HL-60/S4 treated with retinoic acid at 250 ng/mL for 4 days and 3 days (cell line): ENCODE measurements around the gene ORM1.

ENCODE experiments used
- in situ Hi-C: fragments of 300-500 bp; cut with MboI; formaldehyde crosslinking; loops from 2 replicates; pipeline ENCODE4 v1.7.0; 2022; ENCODE audit warnings: low sequenced_read_pairs

Gene ORM1

DNA sequence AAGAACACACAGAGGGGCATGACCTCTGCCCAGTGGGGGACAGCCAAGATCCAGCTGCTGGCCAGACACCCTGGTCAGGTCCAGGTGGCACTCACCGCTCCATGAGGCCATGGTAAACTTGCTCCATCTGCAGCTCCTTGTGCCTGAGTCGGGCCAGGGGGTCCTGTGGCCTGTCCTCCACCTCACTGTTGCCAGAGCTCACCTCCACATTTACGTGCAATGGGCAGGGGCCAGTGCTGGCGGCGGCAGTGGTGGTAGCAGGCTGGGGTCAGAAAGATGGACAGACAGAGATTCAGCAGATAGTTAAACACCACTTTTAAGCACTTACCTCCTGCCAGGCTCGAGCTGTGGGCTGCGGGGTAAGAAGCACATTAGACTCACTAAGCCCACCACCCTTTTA lies 36.9 kb downstream of the ORM1 start:
- in situ Hi-C loops: no loop called here

DNA sequence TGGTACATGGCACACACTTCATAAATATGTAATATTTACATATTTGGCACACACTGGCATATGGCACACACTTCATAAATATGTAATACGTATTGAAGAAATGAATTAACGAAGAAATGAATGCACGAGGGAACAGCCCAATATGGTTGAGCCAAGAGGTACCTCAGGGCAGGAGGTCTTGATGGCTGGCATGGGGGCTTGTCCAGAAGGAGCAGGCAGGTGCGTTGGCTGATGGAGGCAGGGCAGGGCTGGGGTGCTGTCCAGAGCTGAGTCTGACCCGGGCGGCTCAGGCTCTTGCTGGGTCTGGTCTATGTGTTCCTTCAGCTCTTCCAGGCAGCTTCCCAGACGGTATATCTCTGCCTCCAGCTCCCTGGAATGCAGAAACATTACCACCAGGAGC lies 38.6 kb downstream of the ORM1 start:
- in situ Hi-C loops: no loop called here

- in situ Hi-C loops: no loop called here
Observed at GRCh38 chr9:114362394-114362793, 39.5 kb downstream of the ORM1 start.

DNA sequence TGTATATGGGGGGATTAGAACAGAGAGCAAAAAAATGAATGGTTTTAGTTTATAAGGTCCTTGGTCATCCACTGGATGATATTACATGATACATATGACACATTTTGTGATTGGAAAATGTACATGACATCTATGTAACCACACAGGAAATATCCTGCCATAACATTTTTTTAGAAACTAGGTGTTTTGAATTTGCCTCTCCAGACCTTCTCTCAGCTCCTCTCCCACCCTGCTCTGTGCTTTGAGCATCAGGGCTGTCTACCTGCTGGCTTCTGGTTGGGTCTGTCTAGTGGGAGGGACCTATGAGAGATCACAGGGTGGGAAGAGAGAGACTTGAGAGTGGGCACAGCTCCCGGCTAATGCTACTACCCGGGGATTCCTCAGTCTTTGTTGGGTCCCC lies 40.5 kb downstream of the ORM1 start:
- in situ Hi-C loops: no loop called here

GRCh38 chr9:114364134-114365041 lies 41.5 kb downstream of the ORM1 start:
- in situ Hi-C loops: no loop called here

DNA sequence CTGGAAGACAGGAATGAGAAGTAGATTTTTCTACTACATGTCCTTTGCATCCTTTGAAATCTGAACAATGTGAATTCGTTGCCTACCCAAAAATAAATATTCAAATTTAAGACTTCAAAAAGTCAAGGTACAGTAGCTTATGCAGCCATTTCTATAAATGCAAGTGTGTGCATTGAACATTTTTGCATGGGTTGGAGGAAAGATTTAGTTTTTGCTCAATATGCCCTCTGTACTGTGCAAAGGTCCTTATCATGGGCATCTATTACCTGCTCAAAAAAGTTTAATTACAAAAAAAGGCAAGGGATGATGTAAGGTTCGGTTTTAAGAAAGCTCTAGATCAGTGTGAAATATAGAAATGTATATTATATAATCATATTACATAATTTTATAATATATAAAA lies 42.3 kb downstream of the ORM1 start:
- in situ Hi-C loops: no loop called here

DNA sequence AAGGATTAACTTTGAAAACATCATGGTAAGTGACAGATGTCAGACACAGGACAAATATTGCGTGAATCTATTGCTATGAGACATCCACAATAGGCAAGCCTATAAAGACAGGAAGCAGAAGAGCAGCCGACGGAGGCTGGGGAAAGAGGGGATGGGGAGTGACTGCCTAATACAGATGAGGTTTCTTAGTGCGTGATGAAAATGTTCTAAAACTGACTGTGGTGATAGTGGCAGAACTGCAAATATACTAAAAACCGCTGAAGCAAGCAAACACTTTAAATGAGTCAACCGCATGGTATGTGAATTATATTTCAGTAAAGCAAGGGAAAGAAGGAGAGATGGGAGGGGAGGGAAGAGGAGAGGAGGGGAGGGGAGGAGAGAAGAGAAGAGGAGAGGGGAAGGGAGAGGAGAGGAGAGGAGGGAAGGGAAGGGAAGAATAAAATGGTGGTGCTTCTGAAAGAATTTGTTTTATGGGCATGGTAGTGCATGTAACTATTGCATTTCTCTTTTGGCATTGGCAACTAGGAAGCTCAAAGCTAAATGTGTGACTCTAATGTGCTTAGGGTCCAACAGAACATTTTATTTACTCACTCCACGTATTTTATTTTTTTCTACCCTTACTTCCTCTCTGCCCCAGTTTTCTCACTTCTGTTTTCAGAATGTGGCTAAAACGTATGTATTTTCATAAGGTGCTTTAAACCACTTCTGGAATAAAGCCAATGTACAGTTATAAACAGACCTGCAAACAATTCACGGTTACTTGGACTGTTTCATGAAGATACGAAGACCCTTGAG lies 43.6 kb downstream of the ORM1 start:
- in situ Hi-C loops: no loop called here

DNA sequence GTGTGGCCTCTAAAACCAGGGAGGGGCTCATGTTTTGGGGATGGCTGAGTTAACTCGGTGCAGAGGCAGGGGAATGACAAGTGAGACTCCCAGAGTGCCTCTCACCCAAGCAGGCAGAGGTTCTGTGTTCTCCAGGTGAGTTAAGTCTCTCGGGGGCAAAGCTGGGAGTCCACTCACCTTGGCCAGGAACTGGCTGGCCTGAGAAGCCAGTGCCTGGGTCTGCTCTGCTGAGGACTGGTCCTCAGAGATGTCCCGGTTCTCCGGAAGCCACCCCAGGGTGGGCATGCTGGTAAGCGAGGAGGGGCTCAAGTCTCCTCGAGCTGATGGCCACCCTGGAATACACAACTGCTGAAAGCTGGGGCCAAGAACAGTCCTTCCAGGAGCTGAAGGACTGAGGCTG lies 44.5 kb downstream of the ORM1 start:
- in situ Hi-C loops: no loop called here

DNA sequence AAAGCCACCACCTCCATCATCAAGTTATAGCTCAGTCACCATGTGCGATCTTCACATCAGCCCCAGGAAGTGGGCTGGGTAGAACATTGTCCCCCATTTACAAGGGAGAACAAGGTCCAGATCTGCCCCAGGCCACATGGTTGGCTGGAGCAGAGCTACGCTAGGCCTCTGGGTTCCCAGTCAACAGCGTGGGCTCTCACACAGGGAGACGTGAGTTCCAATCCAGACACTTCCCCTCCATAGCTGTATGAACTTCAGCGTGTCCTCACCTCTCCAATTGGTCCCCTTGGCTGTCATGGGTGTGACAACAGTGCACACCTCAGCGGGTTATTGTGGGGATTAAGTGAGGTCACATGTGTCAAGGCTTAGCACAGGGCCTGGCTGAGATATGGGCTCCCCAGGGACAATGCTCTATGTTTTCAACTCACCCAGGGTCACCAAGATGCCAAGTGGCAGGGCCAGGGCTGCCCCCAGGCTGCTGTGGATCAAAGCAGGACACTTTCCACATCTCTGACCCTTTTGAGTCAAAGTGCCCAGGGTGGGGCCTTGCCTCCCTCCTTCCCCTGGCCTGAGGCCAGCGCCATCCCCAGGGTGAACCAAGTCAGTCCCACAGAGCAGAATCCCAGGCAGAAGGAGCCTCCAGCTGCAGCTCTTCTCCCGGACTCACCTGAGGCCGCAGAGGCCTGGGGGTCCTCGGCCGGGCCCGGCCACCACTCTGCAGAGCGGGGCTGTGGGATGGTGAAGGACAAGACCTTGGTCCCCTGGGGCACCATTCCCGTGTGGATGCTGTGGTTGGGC lies 45.1 kb downstream of the ORM1 start:
- in situ Hi-C loops: no loop called here

GRCh38 chr9:114369216-114370130 lies 46.6 kb downstream of the ORM1 start:
- in situ Hi-C loops: no loop called here

GRCh38 chr9:114370251-114370967 lies 47.5 kb downstream of the ORM1 start:
- in situ Hi-C loops: no loop called here

- in situ Hi-C loops: no loop called here
Observed at GRCh38 chr9:114370968-114371320, 48.0 kb downstream of the ORM1 start.

GRCh38 chr9:114371343-114371944 lies 48.5 kb downstream of the ORM1 start:
- in situ Hi-C loops: no loop called here

- in situ Hi-C loops: no loop called here
Observed at GRCh38 chr9:114371973-114372917, 49.3 kb downstream of the ORM1 start.

GRCh38 chr9:114372921-114373448 lies 50.1 kb downstream of the ORM1 start:
- in situ Hi-C loops: no loop called here

- in situ Hi-C loops: no loop called here
Observed at GRCh38 chr9:114373960-114374730, 51.2 kb downstream of the ORM1 start.

GRCh38 chr9:114374936-114375335 lies 52.0 kb downstream of the ORM1 start:
- in situ Hi-C loops: no loop called here
